Measurements from ENCODE around the gene PRSS36. TPM values are rescaled to one million over a fixed set of nuclear protein-coding genes. Genes with fewer than 3 reads are reported as not detected.
A peak's percentile ranks its signal among the peaks of the same experiment; 100 is the strongest.

PRSS36 gene
- total and polyA plus RNA-seq, 12 donors, result 0.30 to 3.4 (median 1.3) TPM

GRCh38 chr16:31117384-31118222 is 32.3 kb downstream of the PRSS36 start, which contains the start of gene KAT8:
KAT8 (plus strand) TSS chr16:31117664; CDS start chr16:31117682, 18 bp downstream.
- DNase-seq (peak; percentile 98 to 99), ATAC-seq (peak; percentile 93 to 97 (median 94))
- intact Hi-C loops (cut with DNase I), result loop anchor here in 5 of 10 donors (1.0 to 10.0 kb wide), 4 partner anchors 21 to 337 kb away; partner anchors contain the start of genes ARMC5 (in 1 of the 5) and FUS (in 1 of the 5)
- Histone ChIP-seq H3K27me3 (no peaks in the 10 kb centered on the region), H3K36me3 (peaks cover 0 to 45% (median 33%) of the 10 kb centered on the region in 9 donors), H3K4me1 (peaks cover 10 to 62% (median 39%) of the 10 kb centered on the region in 9 donors), H3K9me3 (no peaks in the 10 kb centered on the region), H3K4me3 (peak within 1 kb of the TSS; percentile 44 to 87 (median 74)), H3K27ac (peak within 1 kb of the TSS; percentile 91 to 98 (median 96))
- TF ChIP-seq CTCF (IDR thresholded peaks at IDR 0.05), result no peak
- WGBS, 2 donors, result 0 to 1% methylated on average over 60 to 68 of the region's 68 CpGs

GRCh38 chr16:31114468-31114867 is 35.4 kb downstream of the PRSS36 start:
- intact Hi-C loops (cut with DNase I), result loop anchor here in 1 of 10 donors (10.0 kb wide), 1 partner anchor 340 kb away; the partner anchor contains the start of gene ARMC5
- peak overlapping the region in 9 of 10 donors; percentile 76 to 90 (median 86) for H3K27ac ChIP-seq
- H3K27me3 ChIP-seq, result no peaks in the 10 kb centered on the region
- peaks cover 0 to 45% (median 31%) of the 10 kb centered on the region in 9 donors for H3K36me3 ChIP-seq
- ATAC-seq, result no peak
- DNase-seq, result no peak
- no peaks in the 10 kb centered on the region for H3K9me3 ChIP-seq
- no peak overlapping the region for H3K4me3 ChIP-seq
- H3K4me1 ChIP-seq, result peaks cover 13 to 73% (median 47%) of the 10 kb centered on the region in 9 donors
- no peak for TF ChIP-seq CTCF (IDR thresholded peaks at IDR 0.05)
- WGBS, 2 donors, result 92 to 94% methylated on average over 8 of the region's 8 CpGs

GRCh38 chr16:31113121-31114120 is 36.4 kb downstream of the PRSS36 start:
- Histone ChIP-seq H3K36me3 (peaks cover 0 to 42% (median 30%) of the 10 kb centered on the region in 9 donors), H3K4me3 (peak overlapping the region in 1 of 10 donors; percentile 0), H3K4me1 (peaks cover 17 to 73% (median 46%) of the 10 kb centered on the region in 9 donors), H3K27ac (peak overlapping the region; percentile 57 to 90 (median 84)), H3K9me3 (no peaks in the 10 kb centered on the region), H3K27me3 (no peaks in the 10 kb centered on the region)
- DNase-seq (no peak), ATAC-seq (peak in 1 of 8 donors; percentile 28)
- TF ChIP-seq CTCF (IDR thresholded peaks at IDR 0.05), result no peak
- intact Hi-C loops (cut with DNase I), result loop anchor here in 1 of 10 donors (10.0 kb wide), 1 partner anchor 341 kb away; the partner anchor contains the start of gene ARMC5
- 64 to 75% methylated on average over 5 of the region's 5 CpGs for WGBS, 2 donors

Measured in heart right ventricle (tissue), 16 donors.